Left ventricle myocardium inferior (tissue), 1 donor: ENCODE results near the gene CELSR3. TPM values are rescaled to one million over a fixed set of nuclear protein-coding genes. Genes with fewer than 3 reads are reported as not detected.

Experiments
- DNase-seq: peaks from one replicate; pipeline ENCODE4 v3.0.0-alpha.2; 2020
- H3K27ac ChIP-seq: fragments of 200-600 bp; replicated peaks from 2 replicates; pipeline ENCODE4 v1.8.0; 2021
- H3K27me3 ChIP-seq: fragments of 200-600 bp; 2 replicates; pipeline ENCODE4 v1.8.0; 2021; ENCODE audit warnings: low read depth
- H3K36me3 ChIP-seq: fragments of 200-600 bp; 2 replicates; pipeline ENCODE4 v1.8.0; 2021
- H3K4me1 ChIP-seq: fragments of 200-600 bp; 2 replicates; pipeline ENCODE4 v1.8.0; 2021
- H3K4me3 ChIP-seq: fragments of 200-600 bp; 2 replicates; pipeline ENCODE4 v1.8.0; 2021; ENCODE audit warnings: mild to moderate bottlenecking, moderate library complexity
- H3K9me3 ChIP-seq: fragments of 200-600 bp; replicated peaks from 2 replicates; pipeline ENCODE4 v1.8.0; 2021
- CTCF ChIP-seq: fragments of 200-600 bp; IDR thresholded peaks from 2 replicates; pipeline ENCODE4 v1.8.0; 2021; ENCODE audit warnings: antibody characterized with exemption, mild to moderate bottlenecking, borderline replicate concordance
- intact Hi-C: fragments of 100-400 bp; cut with micrococcal nuclease; formaldehyde crosslinking; loops from one replicate; pipeline ENCODE4 v1.11.0; 2022
- total RNA-seq: library from RNA; stranded (reverse); fragmentation: NEBNext Ultra II Directional; extraction: Animal tissue kit (Norgen Biotek cat#: 25700); gene quantifications from one replicate; pipeline ENCODE4 v1.2.1, GENCODE V29; 2021
- donor health status: DM: no; HTN: yes; CAD: no; lungs with severe emphysema.

The CELSR3 gene
- total RNA-seq, 1 donor from 2014 or later = 0.14 TPM

GRCh38 chr3:48630833-48631232 lies 31.9 kb downstream of the CELSR3 start:
- TF ChIP-seq CTCF = no peak
- Histone ChIP-seq H3K27me3 (no peaks in the 10 kb centered on the region), H3K9me3 (no peaks in the 10 kb centered on the region), H3K27ac (no peak overlapping the region), H3K4me1 (peaks cover 20% of the 10 kb centered on the region), H3K36me3 (peaks cover 71% of the 10 kb centered on the region), H3K4me3 (no peak overlapping the region)
- no peak for DNase-seq
- intact Hi-C loops = no loop called here

- no peak for TF ChIP-seq CTCF
- intact Hi-C loops = no loop called here
- Histone ChIP-seq H3K4me1 (peaks cover 17% of the 10 kb centered on the region), H3K9me3 (no peaks in the 10 kb centered on the region), H3K27me3 (no peaks in the 10 kb centered on the region), H3K27ac (no peak overlapping the region), H3K4me3 (no peak overlapping the region), H3K36me3 (peaks cover 75% of the 10 kb centered on the region)
- no peak for DNase-seq
Measured at GRCh38 chr3:48630407-48630806, 32.3 kb downstream of the CELSR3 start.

GRCh38 chr3:48629894-48630293 lies 32.8 kb downstream of the CELSR3 start:
- no peak overlapping the region for H3K4me3 ChIP-seq
- no peak for DNase-seq
- H3K27me3 ChIP-seq = no peaks in the 10 kb centered on the region
- peaks cover 80% of the 10 kb centered on the region for H3K36me3 ChIP-seq
- H3K27ac ChIP-seq = no peak overlapping the region
- H3K9me3 ChIP-seq = no peaks in the 10 kb centered on the region
- peaks cover 13% of the 10 kb centered on the region for H3K4me1 ChIP-seq
- no peak for TF ChIP-seq CTCF
- intact Hi-C loops = no loop called here

- no peak for DNase-seq
- Histone ChIP-seq H3K27ac (no peak overlapping the region), H3K27me3 (no peaks in the 10 kb centered on the region), H3K4me3 (no peak overlapping the region), H3K36me3 (peaks cover 81% of the 10 kb centered on the region), H3K4me1 (no peaks in the 10 kb centered on the region), H3K9me3 (no peaks in the 10 kb centered on the region)
- TF ChIP-seq CTCF = no peak
- intact Hi-C loops = no loop called here
Measured at GRCh38 chr3:48628277-48629017, 34.2 kb downstream of the CELSR3 start.

GRCh38 chr3:48625600-48625999 lies 37.1 kb downstream of the CELSR3 start:
- H3K9me3 ChIP-seq = no peaks in the 10 kb centered on the region
- H3K4me1 ChIP-seq = no peaks in the 10 kb centered on the region
- H3K27ac ChIP-seq = no peak overlapping the region
- DNase-seq = no peak
- no peaks in the 10 kb centered on the region for H3K27me3 ChIP-seq
- H3K36me3 ChIP-seq = peaks cover 56% of the 10 kb centered on the region
- TF ChIP-seq CTCF = no peak
- no peak overlapping the region for H3K4me3 ChIP-seq
- intact Hi-C loops = no loop called here
